Activated CD4-positive, alpha-beta memory T cell treated with anti-CD3 and anti-CD28 coated beads, Interleukin-2, amount 10 ng/mL, durations not matched to agents 7 days and 5 days (primary cell): ENCODE results near the gene PRKD1. TPM values are rescaled to one million over a fixed set of nuclear protein-coding genes. Genes with fewer than 3 reads are reported as not detected.

Experiments
- CTCF ChIA-PET: fragments of 350-600 bp; sonication (Branson Sonifier 250); formaldehyde crosslinking; loops from one replicate; lab custom pipeline; 2021; ENCODE audit warnings: antibody characterized with exemption, inconsistent platforms; lab: Charles Lee
- POLR2A ChIA-PET: fragments of 350-600 bp; sonication (Branson Sonifier 250); formaldehyde crosslinking; loops from one replicate; lab custom pipeline; 2021; ENCODE audit warnings: antibody characterized with exemption; lab: Charles Lee
- DNase-seq: peaks from one replicate; pipeline ENCODE4 v3.0.0-alpha.2; 2020
- H3K27ac Mint-ChIP-seq: one replicate; pipeline ENCODE4 v1.8.0; 2021; ENCODE audit warnings: mild to moderate bottlenecking, mixed read lengths
- H3K27me3 Mint-ChIP-seq: one replicate; pipeline ENCODE4 v1.8.0; 2021; ENCODE audit warnings: mixed read lengths
- H3K36me3 Mint-ChIP-seq: one replicate; pipeline ENCODE4 v1.8.0; 2021; ENCODE audit warnings: low read depth, mixed read lengths
- H3K4me1 Mint-ChIP-seq: one replicate; pipeline ENCODE4 v1.8.0; 2021; ENCODE audit warnings: mixed read lengths
- H3K4me3 Mint-ChIP-seq: one replicate; pipeline ENCODE4 v1.8.0; 2021; ENCODE audit warnings: mild to moderate bottlenecking, mixed read lengths
- H3K9me3 Mint-ChIP-seq: one replicate; pipeline ENCODE4 v1.8.0; 2021; ENCODE audit warnings: mixed read lengths
- total RNA-seq, 2 experiments: library from RNA; stranded (reverse); gene quantifications; one replicate each; pipeline ENCODE4 v1.2.3, GENCODE V29; 2021

The PRKD1 gene
- total RNA-seq: not detected

DNA sequence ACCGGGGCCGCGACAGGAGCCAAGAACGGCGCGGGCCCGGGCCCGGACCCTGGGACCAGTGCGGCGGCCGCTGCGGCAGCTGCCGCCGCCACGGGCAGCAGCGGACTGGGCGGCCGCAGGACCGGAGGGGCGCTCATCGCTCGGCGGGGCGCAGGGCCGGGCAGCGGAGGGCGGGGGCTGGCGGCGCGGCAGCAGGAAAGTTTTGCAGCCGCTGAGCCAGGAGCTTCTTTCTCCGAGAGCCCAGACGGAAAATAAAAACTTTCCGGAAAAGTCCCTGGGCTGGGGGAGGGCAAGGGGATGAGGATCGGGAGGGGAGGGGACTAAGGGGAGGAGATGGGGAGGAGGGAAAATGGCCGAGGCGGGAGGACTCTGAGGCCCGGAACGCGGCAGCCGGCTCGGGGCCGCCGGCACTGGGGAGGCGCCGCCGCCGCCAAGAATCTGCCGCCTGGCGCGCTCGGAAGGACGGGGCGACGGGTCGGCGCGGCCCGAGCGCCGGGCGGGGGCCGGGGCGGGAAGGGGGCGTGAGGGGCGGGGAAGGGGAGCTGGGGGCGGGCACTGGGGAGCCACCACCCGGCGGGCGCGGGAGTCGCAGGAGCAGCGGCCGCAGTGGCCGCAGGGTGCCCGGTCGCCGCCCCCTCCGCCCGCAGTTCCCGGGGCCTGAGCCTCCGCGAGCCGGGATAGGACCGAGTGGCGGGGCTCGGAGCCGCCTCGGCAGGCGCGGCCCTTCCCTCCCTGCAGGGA is at the start of gene PRKD1:
TSS of gene PRKD1 (minus strand) at position 472 of the 741 bp plus-strand sequence.
- Mint-ChIP-seq H3K27me3 (peaks cover 19% of the 10 kb centered on the region), H3K4me1 (peaks cover 6% of the 10 kb centered on the region), H3K27ac (no peak within 1 kb of the TSS), H3K36me3 (peaks cover 6% of the 10 kb centered on the region), H3K4me3 (peak within 1 kb of the TSS; percentile 14), H3K9me3 (no peaks in the 10 kb centered on the region)
- no peak for DNase-seq
- POLR2A ChIA-PET: no interaction called here
- CTCF ChIA-PET: no interaction called here

DNA sequence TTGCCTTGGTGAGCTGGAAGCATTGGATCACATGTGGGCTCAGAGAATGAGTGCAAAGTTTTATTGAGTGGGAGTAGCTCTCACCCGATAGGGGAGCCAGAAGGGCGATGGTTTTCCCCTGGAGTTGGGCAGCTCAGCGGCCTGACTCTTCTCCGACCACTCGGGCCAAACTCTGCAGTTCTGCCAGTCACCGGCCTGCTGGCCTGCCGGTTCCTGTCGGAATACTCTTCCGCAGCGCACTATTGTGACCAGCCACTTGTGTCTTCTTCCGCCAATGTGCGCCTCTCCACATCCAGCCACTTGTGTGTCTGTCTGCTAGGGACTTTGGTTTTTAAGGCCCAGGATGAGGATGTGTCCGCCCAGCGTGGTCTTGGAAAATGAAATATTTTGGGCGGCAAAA is 43.5 kb upstream of the PRKD1 start:
- no peak overlapping the region for H3K4me3 Mint-ChIP-seq
- CTCF ChIA-PET: no interaction called here
- no peaks in the 10 kb centered on the region for H3K9me3 Mint-ChIP-seq
- H3K36me3 Mint-ChIP-seq: no peaks in the 10 kb centered on the region
- H3K27me3 Mint-ChIP-seq: no peaks in the 10 kb centered on the region
- POLR2A ChIA-PET: no interaction called here
- no peak for DNase-seq
- H3K4me1 Mint-ChIP-seq: no peaks in the 10 kb centered on the region
- H3K27ac Mint-ChIP-seq: no peak overlapping the region

DNA sequence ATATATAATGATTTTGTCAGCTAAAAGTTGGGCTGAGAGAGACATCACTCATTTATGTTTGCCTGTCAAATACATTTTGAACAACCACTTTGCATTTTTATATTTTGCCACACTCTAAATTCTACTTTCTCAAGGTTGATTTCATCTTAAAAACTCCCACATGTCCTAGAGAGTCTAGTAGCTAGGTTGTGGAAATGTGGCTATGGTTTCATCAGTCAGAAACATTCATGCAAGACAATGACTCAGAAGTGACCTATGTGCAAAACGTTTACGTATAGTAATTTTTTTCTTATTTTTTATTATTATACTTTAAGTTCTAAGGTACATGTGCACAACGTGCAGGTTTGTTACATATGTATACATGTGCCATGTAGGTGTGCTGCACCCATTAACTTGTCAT is 27.4 kb upstream of the PRKD1 start:
- POLR2A ChIA-PET: no interaction called here
- no peak overlapping the region for H3K27ac Mint-ChIP-seq
- no peaks in the 10 kb centered on the region for H3K36me3 Mint-ChIP-seq
- no peak overlapping the region for H3K4me3 Mint-ChIP-seq
- peaks cover 2% of the 10 kb centered on the region for H3K9me3 Mint-ChIP-seq
- no peaks in the 10 kb centered on the region for H3K27me3 Mint-ChIP-seq
- CTCF ChIA-PET: no interaction called here
- DNase-seq: no peak
- no peaks in the 10 kb centered on the region for H3K4me1 Mint-ChIP-seq

DNA sequence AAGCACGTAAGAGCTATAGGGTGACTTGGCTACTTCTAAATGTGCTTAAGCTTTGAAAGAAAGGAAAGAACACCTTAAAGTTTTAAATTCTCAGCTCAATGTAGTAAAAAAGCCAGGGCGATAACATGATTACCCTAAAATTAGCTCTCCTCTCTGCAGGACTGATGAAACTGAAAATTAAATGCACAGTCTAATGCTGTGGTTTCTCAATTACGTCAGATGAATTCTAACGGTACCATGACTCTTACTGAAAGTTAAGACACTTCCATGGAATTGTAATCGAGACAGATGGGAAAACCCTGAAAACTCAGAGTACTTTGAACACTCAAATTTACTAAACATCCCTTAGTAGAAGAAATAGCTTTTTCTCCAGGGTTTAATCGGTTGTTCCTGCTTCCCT is 25.9 kb upstream of the PRKD1 start:
- no peak for DNase-seq
- Mint-ChIP-seq H3K36me3 (no peaks in the 10 kb centered on the region), H3K27me3 (no peaks in the 10 kb centered on the region), H3K9me3 (no peaks in the 10 kb centered on the region), H3K4me3 (no peak overlapping the region), H3K4me1 (no peaks in the 10 kb centered on the region), H3K27ac (no peak overlapping the region)
- CTCF ChIA-PET: no interaction called here
- POLR2A ChIA-PET: no interaction called here

DNA sequence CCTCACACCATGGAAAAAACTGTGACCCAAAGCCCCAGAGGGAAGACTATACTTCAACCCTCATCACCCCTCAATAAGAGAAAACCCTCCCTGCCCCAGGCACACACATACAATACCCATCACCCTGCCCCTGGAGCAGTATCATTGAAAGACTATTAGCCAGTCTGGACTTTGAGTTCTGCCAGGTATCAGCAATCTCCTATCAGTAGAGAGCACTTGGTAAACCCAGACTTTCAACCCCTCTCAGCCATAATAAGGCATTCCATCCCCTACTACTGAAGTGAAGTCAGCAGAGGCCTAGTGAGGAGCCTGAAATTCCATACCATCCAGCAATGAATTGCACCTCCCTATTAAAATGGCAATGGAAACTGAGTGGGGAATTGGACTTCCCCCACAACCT is 16.4 kb upstream of the PRKD1 start:
- Mint-ChIP-seq H3K27ac (no peak overlapping the region), H3K36me3 (no peaks in the 10 kb centered on the region), H3K9me3 (peaks cover 17% of the 10 kb centered on the region), H3K4me1 (no peaks in the 10 kb centered on the region), H3K27me3 (no peaks in the 10 kb centered on the region), H3K4me3 (no peak overlapping the region)
- CTCF ChIA-PET: no interaction called here
- DNase-seq: no peak
- POLR2A ChIA-PET: no interaction called here

DNA sequence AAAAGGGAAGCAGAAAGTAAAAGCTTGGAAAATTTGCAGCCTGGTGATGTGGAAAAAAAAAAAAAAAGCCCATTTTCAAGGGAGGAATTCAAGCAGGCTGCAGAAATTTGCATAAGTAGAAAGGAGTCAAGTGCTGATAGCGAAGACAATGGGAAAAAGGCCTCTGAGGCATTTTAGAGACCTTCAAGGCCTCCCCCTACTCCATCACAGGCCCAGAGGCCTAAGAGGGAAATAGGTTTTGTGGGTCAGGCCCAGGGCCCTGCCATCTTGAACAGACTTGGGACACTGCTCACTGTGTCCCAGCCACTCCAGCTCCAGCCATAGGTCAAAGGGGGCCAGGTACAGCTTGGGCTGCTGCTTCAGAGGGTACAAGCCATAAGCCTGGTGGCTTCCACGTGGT is 13.8 kb upstream of the PRKD1 start:
- no peaks in the 10 kb centered on the region for H3K27me3 Mint-ChIP-seq

DNA sequence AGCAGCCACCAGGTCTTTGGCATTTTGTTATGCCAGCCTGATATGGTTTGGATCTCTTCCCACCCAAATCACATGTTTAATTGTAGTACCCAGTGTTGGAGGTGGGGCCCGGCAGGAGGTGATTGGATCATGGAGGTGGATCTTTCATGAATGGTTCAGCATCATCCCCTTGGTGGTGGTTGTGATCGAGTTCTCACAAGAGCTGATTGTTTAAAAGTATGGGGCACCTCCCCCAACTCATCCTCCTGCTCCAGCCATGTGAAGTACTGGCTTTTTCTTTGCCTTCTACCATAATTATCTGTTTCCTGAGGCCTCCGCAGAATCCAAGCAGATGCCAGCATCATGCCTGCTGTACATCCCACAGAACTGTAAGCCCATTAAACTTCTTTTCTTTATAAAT is 12.8 kb upstream of the PRKD1 start:
- H3K27ac Mint-ChIP-seq: no peak overlapping the region
- H3K9me3 Mint-ChIP-seq: peaks cover 15% of the 10 kb centered on the region
- H3K4me1 Mint-ChIP-seq: no peaks in the 10 kb centered on the region
- no peak overlapping the region for H3K4me3 Mint-ChIP-seq
- no peak for DNase-seq
- no peaks in the 10 kb centered on the region for H3K36me3 Mint-ChIP-seq
- ChIA-PET POLR2A (no interaction called here), CTCF (no interaction called here)
- H3K27me3 Mint-ChIP-seq: no peaks in the 10 kb centered on the region

More for the DNA sequence above, 13.8 kb upstream of the PRKD1 start:
- ChIA-PET CTCF (no interaction called here), POLR2A (no interaction called here)
- peaks cover 17% of the 10 kb centered on the region for H3K9me3 Mint-ChIP-seq
- H3K36me3 Mint-ChIP-seq: no peaks in the 10 kb centered on the region
- H3K4me1 Mint-ChIP-seq: no peaks in the 10 kb centered on the region
- H3K4me3 Mint-ChIP-seq: no peak overlapping the region
- no peak for DNase-seq
- H3K27ac Mint-ChIP-seq: no peak overlapping the region

DNA sequence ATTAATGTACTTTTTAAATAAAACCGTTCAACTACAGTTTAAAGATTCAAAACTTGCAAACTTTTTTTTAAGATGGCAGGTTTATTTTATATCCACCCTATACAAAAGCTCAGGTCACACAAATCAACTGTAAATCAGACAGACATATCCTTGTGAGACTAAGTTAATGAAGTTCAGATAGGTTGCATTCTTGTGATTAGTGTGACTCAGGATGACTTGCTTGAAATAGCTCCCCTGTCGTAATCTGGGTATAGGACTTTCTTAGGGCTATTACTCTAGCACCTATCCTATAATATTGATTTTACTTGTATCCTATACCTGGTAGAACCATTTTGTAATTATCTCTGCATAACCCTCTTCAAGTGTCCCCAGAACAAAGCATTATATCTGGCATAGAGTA is 9.5 kb upstream of the PRKD1 start:
- H3K4me3 Mint-ChIP-seq: no peak overlapping the region
- H3K36me3 Mint-ChIP-seq: no peaks in the 10 kb centered on the region
- ChIA-PET CTCF (no interaction called here), POLR2A (no interaction called here)
- H3K27me3 Mint-ChIP-seq: no peaks in the 10 kb centered on the region
- peaks cover 5% of the 10 kb centered on the region for H3K9me3 Mint-ChIP-seq
- DNase-seq: no peak
- H3K4me1 Mint-ChIP-seq: no peaks in the 10 kb centered on the region
- no peak overlapping the region for H3K27ac Mint-ChIP-seq

DNA sequence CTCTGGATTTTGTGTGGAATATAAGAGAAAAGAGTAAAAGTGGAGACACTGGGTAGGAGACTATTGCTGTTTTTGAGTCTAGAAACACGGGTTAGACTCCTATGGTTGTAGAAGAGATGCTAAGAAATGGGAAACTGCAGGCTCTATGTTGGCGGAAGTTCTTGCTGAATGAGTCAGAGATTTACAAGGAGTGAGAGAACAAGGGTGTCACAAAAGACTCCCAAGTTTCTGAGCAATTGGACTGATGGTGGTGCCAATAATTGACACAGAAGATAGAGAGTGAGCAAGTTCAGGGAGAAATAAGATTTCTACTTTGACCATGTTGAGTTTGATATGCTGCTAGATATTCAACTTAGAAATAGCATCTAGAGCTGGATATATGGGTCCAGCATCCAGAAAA is 2.6 kb upstream of the PRKD1 start:
- Mint-ChIP-seq H3K36me3 (peaks cover 6% of the 10 kb centered on the region), H3K27me3 (peaks cover 19% of the 10 kb centered on the region)

DNA sequence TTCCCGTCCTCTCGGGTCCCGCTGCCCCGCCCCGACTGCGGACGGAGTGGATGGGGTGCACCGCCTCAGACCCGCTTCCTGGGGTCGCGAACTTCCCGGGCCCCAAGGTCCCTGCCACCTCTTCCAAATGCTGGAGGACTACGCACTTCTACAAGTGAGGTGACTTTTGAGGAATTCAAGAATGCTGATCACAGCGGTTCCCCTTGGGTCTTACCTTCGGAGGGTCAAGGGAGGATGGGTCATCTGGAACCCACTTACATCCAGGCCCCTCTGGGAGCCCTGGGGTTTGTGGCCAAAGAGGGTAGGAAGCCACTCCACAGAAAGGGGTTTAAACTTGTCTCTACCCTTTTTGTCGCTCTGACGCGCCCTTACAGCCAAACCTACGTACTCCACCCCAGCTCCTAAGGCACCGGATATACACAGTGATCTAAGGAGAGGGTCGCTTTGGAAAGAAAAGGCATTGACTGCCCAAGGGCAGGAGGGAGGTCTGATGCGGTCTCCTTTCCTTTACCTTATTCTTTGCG is 532 bp upstream of the PRKD1 start:
- Mint-ChIP-seq H3K9me3 (no peaks in the 10 kb centered on the region), H3K4me1 (peaks cover 6% of the 10 kb centered on the region), H3K36me3 (peaks cover 6% of the 10 kb centered on the region), H3K27ac (no peak overlapping the region), H3K27me3 (peaks cover 19% of the 10 kb centered on the region), H3K4me3 (no peak overlapping the region)
- CTCF ChIA-PET: no interaction called here
- POLR2A ChIA-PET: no interaction called here
- DNase-seq: no peak

More for the DNA sequence above, 2.6 kb upstream of the PRKD1 start:
- peaks cover 6% of the 10 kb centered on the region for H3K4me1 Mint-ChIP-seq
- no peak overlapping the region for H3K4me3 Mint-ChIP-seq
- ChIA-PET CTCF (no interaction called here), POLR2A (no interaction called here)
- no peak for DNase-seq
- no peak overlapping the region for H3K27ac Mint-ChIP-seq
- H3K9me3 Mint-ChIP-seq: no peaks in the 10 kb centered on the region

DNA sequence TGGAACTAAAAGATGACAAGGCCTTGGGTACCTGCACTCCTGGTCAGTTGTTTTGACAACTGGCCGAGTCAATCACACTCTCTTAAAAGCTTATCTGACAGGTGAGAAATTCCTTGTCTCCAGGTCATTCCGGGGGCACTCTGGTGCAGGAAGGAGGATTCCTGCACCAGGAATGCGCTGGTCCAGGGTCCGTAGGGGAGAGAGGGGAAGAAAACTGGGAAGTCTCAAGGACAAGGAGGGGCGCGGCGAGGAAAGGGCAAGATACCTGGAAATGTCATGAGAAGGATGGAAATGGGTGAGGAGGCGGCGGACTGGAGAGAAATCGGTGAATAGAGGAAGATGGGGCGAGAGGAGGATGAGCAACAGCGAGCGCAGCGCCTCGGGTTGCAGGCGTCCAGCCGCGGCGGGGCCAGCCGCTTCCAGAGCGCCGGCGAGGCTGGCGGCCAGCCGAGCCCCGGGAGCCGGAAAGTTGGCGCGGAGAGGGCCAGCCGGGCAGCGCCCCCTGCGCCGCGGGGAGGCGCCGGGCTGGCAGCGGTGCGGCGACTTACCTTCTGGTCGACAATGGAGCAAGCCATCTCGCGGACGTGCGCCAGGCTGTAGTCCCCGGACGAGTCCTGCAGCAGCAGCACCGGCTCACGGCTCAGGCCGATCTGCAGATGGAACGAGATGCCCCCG is 809 bp downstream of the PRKD1 start:
- Mint-ChIP-seq H3K27ac (no peak overlapping the region), H3K27me3 (peaks cover 19% of the 10 kb centered on the region)

DNA sequence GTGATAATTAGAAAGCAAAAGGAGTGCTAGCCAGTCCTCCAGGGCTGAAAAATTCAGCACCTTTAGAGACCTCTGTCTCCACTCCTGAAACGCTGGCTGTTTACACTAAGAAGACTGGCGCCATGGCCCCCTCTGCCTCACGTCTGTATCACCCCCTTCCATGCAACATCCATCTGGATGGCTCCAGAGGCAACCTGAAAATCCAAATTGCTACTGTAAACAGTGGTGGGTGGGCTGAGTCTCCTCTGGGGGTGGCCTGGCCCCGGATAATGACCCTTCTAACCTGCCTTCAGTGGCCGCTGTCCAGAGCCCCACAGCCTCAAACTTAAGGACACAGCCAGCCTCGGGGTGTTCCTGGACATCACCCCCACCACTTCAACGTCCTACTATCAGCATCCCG is 1.4 kb downstream of the PRKD1 start:
- Mint-ChIP-seq H3K27ac (no peak overlapping the region), H3K9me3 (no peaks in the 10 kb centered on the region), H3K36me3 (peaks cover 6% of the 10 kb centered on the region), H3K4me3 (no peak overlapping the region), H3K27me3 (peaks cover 19% of the 10 kb centered on the region), H3K4me1 (peaks cover 6% of the 10 kb centered on the region)
- ChIA-PET POLR2A (no interaction called here), CTCF (no interaction called here)
- DNase-seq: no peak

More for the DNA sequence above, 809 bp downstream of the PRKD1 start:
- ChIA-PET POLR2A (no interaction called here), CTCF (no interaction called here)
- H3K4me1 Mint-ChIP-seq: peaks cover 6% of the 10 kb centered on the region
- peak overlapping the region; percentile 14 for H3K4me3 Mint-ChIP-seq
- no peak for DNase-seq
- H3K36me3 Mint-ChIP-seq: peaks cover 6% of the 10 kb centered on the region
- H3K9me3 Mint-ChIP-seq: no peaks in the 10 kb centered on the region

DNA sequence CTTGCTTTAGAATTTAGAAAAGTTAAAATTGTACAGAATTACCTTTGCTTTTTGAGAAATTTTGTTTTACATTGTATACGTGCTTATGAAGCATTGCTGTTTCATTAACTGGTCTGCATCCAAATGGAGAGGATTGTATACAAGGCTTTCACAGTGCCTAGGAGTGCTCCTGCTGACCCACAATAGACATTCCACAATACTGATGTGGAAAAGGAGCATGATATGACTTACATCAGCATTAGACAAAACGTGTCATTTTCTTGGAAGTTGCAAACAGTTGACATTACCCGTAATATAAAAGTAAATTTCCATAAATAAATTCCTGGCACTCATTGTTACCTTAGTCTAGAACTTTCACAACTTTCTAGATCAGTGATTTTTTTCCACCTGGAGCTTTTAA is 1.9 kb downstream of the PRKD1 start:
- Mint-ChIP-seq H3K4me3 (no peak overlapping the region), H3K36me3 (peaks cover 6% of the 10 kb centered on the region), H3K27ac (no peak overlapping the region), H3K27me3 (peaks cover 19% of the 10 kb centered on the region), H3K4me1 (peaks cover 6% of the 10 kb centered on the region), H3K9me3 (no peaks in the 10 kb centered on the region)
- ChIA-PET CTCF (no interaction called here), POLR2A (no interaction called here)
- no peak for DNase-seq
